OCI-LY1 (cell line): ENCODE measurements around the gene ARMH3.

Experiments used
- H2AFZ ChIP-seq: fragments of 200-600 bp; sonication (generic), shearing (Covaris generic); 2 replicates; pipeline ENCODE4 v1.6.0; 2014; ENCODE audit warnings: antibody characterized with exemption, mild to moderate bottlenecking, low read length
- H3F3A ChIP-seq: fragments of 200-600 bp; sonication (generic), shearing (Covaris generic); 2 replicates; pipeline ENCODE4 v1.6.0; 2014; ENCODE audit warnings: mild to moderate bottlenecking, antibody characterized with exemption, low read length, moderate library complexity; ENCODE audit not compliant: insufficient read depth
- H3K27ac ChIP-seq: fragments of 200-600 bp; sonication (generic); 2 replicates; pipeline ENCODE4 v1.5.1; 2014; ENCODE audit warnings: low read length, mixed run types, mild to moderate bottlenecking, low read depth; ENCODE audit not compliant: poor library complexity, severe bottlenecking
- H3K27me3 ChIP-seq: fragments of 200-600 bp; sonication (generic); 2 replicates; pipeline ENCODE4 v1.6.0; 2014; ENCODE audit warnings: antibody characterized with exemption, mild to moderate bottlenecking, low read length, moderate library complexity; ENCODE audit not compliant: insufficient read depth
- H3K36me3 ChIP-seq: fragments of 200-600 bp; sonication (generic); 2 replicates; pipeline ENCODE4 v1.6.1; 2014; ENCODE audit warnings: mild to moderate bottlenecking, antibody characterized with exemption, low read length, moderate library complexity, mixed read lengths; ENCODE audit not compliant: insufficient read depth
- H3K4me1 ChIP-seq: fragments of 200-600 bp; sonication (generic); 2 replicates; pipeline ENCODE4 v1.5.1; 2014; ENCODE audit warnings: mild to moderate bottlenecking, low read length, moderate library complexity; ENCODE audit not compliant: insufficient read depth, severe bottlenecking
- H3K4me2 ChIP-seq: fragments of 200-600 bp; sonication (generic), shearing (Covaris generic); 2 replicates; pipeline ENCODE4 v1.6.1; 2014; ENCODE audit warnings: low read length
- H3K4me3 ChIP-seq: fragments of 200-600 bp; sonication (generic); 2 replicates; pipeline ENCODE4 v1.5.1; 2014; ENCODE audit warnings: low read length, low read depth, mild to moderate bottlenecking, mixed read lengths; ENCODE audit not compliant: poor library complexity, severe bottlenecking
- H3K79me2 ChIP-seq: fragments of 200-600 bp; shearing (Covaris generic); 2 replicates; pipeline ENCODE4 v1.6.1; 2016; ENCODE audit warnings: mixed run types, low read length, mixed read lengths; ENCODE audit not compliant: insufficient read depth
- H3K9ac ChIP-seq: fragments of 200-600 bp; sonication (generic), shearing (Covaris generic); 2 replicates; pipeline ENCODE4 v1.6.1; 2014; ENCODE audit warnings: mild to moderate bottlenecking, low read length, mixed read lengths
- H3K9me2 ChIP-seq: fragments of 200-600 bp; sonication (generic), shearing (Covaris generic); 2 replicates; pipeline ENCODE4 v1.6.1; 2014; ENCODE audit warnings: low read depth, mild to moderate bottlenecking, low read length, mixed read lengths
- H3K9me3 ChIP-seq: fragments of 200-600 bp; shearing (Covaris generic); 2 replicates; pipeline ENCODE4 v1.6.1; 2014; ENCODE audit warnings: low read length, mixed read lengths
- H4K20me1 ChIP-seq: fragments of 200-600 bp; sonication (generic), shearing (Covaris generic); 2 replicates; pipeline ENCODE4 v1.6.0; 2016; ENCODE audit warnings: mild to moderate bottlenecking, low read length; ENCODE audit not compliant: insufficient read depth
- CTCF ChIP-seq: fragments of 200-600 bp; sonication (generic), shearing (Covaris generic); IDR thresholded peaks from 2 replicates; pipeline ENCODE4 v1.5.1; 2017; ENCODE audit warnings: mild to moderate bottlenecking, antibody characterized with exemption, low read length, moderate library complexity, mixed read lengths
- EZH2 ChIP-seq: fragments of 200-600 bp; sonication (generic), shearing (Covaris generic); IDR thresholded peaks from 2 replicates; pipeline ENCODE4 v1.8.0; 2017; ENCODE audit warnings: borderline replicate concordance, mixed run types, mild to moderate bottlenecking, antibody characterized with exemption, low read length, moderate library complexity, mixed read lengths

The ARMH3 gene

GRCh38 chr10:102033787-102034186, 22.2 kb downstream of the ARMH3 start:
- H3K79me2 ChIP-seq: no peaks in the 10 kb centered on the region
- no peak overlapping the region for H3K4me2 ChIP-seq
- no peak overlapping the region for H3K9ac ChIP-seq
- no peaks in the 10 kb centered on the region for H3K9me3 ChIP-seq
- no peak overlapping the region for H3K27ac ChIP-seq
- H3K9me2 ChIP-seq: no peaks in the 10 kb centered on the region
- TF ChIP-seq CTCF: no peak
- no peak for TF ChIP-seq EZH2
- no peak overlapping the region for H2AFZ ChIP-seq
- no peaks in the 10 kb centered on the region for H3K27me3 ChIP-seq
- no peaks in the 10 kb centered on the region for H4K20me1 ChIP-seq
- no peaks in the 10 kb centered on the region for H3K4me1 ChIP-seq
- no peak overlapping the region for H3K4me3 ChIP-seq
- no peaks in the 10 kb centered on the region for H3F3A ChIP-seq
- peaks cover 14% of the 10 kb centered on the region for H3K36me3 ChIP-seq

- no peaks in the 10 kb centered on the region for H3K9me3 ChIP-seq
- H3F3A ChIP-seq: no peaks in the 10 kb centered on the region
- H3K9ac ChIP-seq: no peak overlapping the region
- H3K4me2 ChIP-seq: no peak overlapping the region
- no peaks in the 10 kb centered on the region for H3K79me2 ChIP-seq
- no peaks in the 10 kb centered on the region for H3K9me2 ChIP-seq
- H3K4me3 ChIP-seq: no peak overlapping the region
- no peaks in the 10 kb centered on the region for H4K20me1 ChIP-seq
- H2AFZ ChIP-seq: no peak overlapping the region
- no peaks in the 10 kb centered on the region for H3K27me3 ChIP-seq
- H3K36me3 ChIP-seq: peaks cover 23% of the 10 kb centered on the region
- TF ChIP-seq EZH2: no peak
- H3K4me1 ChIP-seq: no peaks in the 10 kb centered on the region
- no peak overlapping the region for H3K27ac ChIP-seq
Measured at GRCh38 chr10:102027261-102027660, 28.7 kb downstream of the ARMH3 start.

GRCh38 chr10:102024799-102025198, 31.2 kb downstream of the ARMH3 start:
- TF ChIP-seq CTCF: no peak
- TF ChIP-seq EZH2: no peak
- Histone ChIP-seq H3K36me3 (peaks cover 31% of the 10 kb centered on the region), H3K9ac (no peak overlapping the region)

GRCh38 chr10:102020938-102021337, 35.0 kb downstream of the ARMH3 start:
- H3K4me1 ChIP-seq: no peaks in the 10 kb centered on the region
- no peaks in the 10 kb centered on the region for H3K9me2 ChIP-seq
- H3K9me3 ChIP-seq: no peaks in the 10 kb centered on the region
- no peak overlapping the region for H3K9ac ChIP-seq
- no peaks in the 10 kb centered on the region for H3F3A ChIP-seq
- H4K20me1 ChIP-seq: no peaks in the 10 kb centered on the region
- TF ChIP-seq CTCF: no peak
- no peak for TF ChIP-seq EZH2
- no peaks in the 10 kb centered on the region for H3K27me3 ChIP-seq
- H3K36me3 ChIP-seq: peaks cover 16% of the 10 kb centered on the region
- H3K4me3 ChIP-seq: no peak overlapping the region
- H3K4me2 ChIP-seq: no peak overlapping the region
- no peaks in the 10 kb centered on the region for H3K79me2 ChIP-seq
- no peak overlapping the region for H2AFZ ChIP-seq
- H3K27ac ChIP-seq: no peak overlapping the region

More at GRCh38 chr10:102024799-102025198, 31.2 kb downstream of the ARMH3 start:
- Histone ChIP-seq H3F3A (no peaks in the 10 kb centered on the region), H3K4me1 (no peaks in the 10 kb centered on the region), H3K27ac (no peak overlapping the region), H2AFZ (no peak overlapping the region), H3K27me3 (no peaks in the 10 kb centered on the region), H3K9me2 (no peaks in the 10 kb centered on the region), H3K4me2 (no peak overlapping the region), H3K9me3 (no peaks in the 10 kb centered on the region), H3K4me3 (no peak overlapping the region), H3K79me2 (no peaks in the 10 kb centered on the region), H4K20me1 (no peaks in the 10 kb centered on the region)
